ENCODE data around the gene TRIM16. TPM values are rescaled to one million over a fixed set of nuclear protein-coding genes. Genes with fewer than 3 reads are reported as not detected.
A peak's percentile ranks its signal among the peaks of the same experiment; 100 is the strongest.
"Not testable (repeated sequence)": the region's sequence is repeated elsewhere in the genome, so short reads cannot be mapped to it uniquely, and the experiment has no call there.

TRIM16 gene
- total and polyA plus RNA-seq, 9 donors: 38.9 to 57.1 (median 46.9) TPM

DNA sequence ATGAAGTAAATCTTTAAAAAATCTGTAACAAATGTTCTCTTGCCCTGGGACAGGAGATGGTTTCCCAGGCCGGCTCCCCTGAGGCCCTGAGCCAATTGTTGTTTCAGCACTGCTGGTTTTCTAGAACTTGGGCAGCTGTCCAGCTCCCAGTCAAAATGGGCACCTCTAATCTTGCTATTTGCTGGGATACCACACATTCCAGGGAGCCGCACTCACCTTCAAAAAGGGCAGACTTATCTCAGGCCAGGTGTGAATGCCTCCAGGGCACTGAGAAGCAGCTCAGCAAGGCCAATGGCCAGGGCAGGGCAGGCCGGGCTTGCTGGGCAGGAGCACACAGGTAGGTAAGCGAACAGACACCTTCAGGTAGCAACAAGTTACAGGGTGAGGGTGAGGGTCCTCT, 24.4 kb downstream of the TRIM16 start:
- WGBS (ENCODE audit: insufficient coverage): 76% methylated on average over 2 of the region's 4 CpGs
- H3K9me3 ChIP-seq (replicated peaks; ENCODE audit: control insufficient read depth, low read depth, low read length): no peaks in the 10 kb centered on the region
- H3K27ac ChIP-seq (ENCODE audit: low read length): peak overlapping the region; percentile 35
- DNase-seq: no peak
- no peaks in the 10 kb centered on the region for H3K27me3 ChIP-seq (ENCODE audit: control insufficient read depth, insufficient read depth, low read length)
- peaks cover 26% of the 10 kb centered on the region for H3K4me1 ChIP-seq (ENCODE audit: control insufficient read depth, insufficient read depth, low read length)
- H3K4me3 ChIP-seq (ENCODE audit: low read length): no peak overlapping the region
- peaks cover 7% of the 10 kb centered on the region for H3K36me3 ChIP-seq (ENCODE audit: control insufficient read depth, insufficient read depth, low read length)

DNA sequence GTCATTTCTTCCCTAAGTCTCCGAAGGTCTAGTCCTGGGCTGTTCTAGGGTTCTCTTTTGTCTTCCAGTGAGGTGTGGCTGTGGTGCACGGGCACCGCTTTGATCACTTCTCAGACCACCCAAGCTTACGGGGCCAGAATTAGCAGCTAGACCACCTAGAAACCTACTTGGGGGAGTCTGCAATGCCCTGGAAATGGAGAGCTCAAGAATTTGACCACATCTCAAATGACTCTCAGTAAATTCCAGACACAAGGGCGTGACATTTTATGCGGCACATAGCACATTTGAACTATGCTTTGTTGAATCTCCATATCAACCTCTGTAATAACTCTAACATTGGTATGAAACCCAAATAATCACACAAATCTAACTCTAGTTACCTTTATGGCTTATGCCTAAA, 24.9 kb downstream of the TRIM16 start:
- H3K27me3 ChIP-seq (ENCODE audit: control insufficient read depth, insufficient read depth, low read length): no peaks in the 10 kb centered on the region
- DNase-seq: no peak
- no peaks in the 10 kb centered on the region for H3K9me3 ChIP-seq (replicated peaks; ENCODE audit: control insufficient read depth, low read depth, low read length)
- 88% methylated on average over 3 of the region's 6 CpGs for WGBS (ENCODE audit: insufficient coverage)
- H3K4me3 ChIP-seq (ENCODE audit: low read length): no peak overlapping the region
- peaks cover 7% of the 10 kb centered on the region for H3K36me3 ChIP-seq (ENCODE audit: control insufficient read depth, insufficient read depth, low read length)
- H3K27ac ChIP-seq (ENCODE audit: low read length): peak overlapping the region; percentile 35
- peaks cover 26% of the 10 kb centered on the region for H3K4me1 ChIP-seq (ENCODE audit: control insufficient read depth, insufficient read depth, low read length)

DNA sequence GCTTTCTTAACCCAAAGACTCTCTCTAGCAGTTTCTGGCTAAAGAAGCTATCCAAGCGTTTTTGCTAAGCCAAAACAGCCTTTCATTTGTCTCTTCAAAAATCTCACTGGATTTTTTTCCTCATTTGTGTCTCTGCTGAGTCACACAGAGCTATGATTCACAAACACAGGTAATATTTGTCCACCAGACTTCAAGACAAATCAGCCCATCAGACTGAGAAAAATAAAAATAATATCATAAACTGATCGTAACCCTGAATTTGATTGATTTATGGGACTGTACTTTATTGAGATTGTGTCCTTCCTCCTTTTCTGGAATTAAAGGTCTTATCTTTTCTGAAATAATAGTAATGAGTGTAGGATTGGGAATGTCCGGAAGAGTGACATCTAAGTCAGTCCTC, 25.8 kb downstream of the TRIM16 start:
- H3K27ac ChIP-seq (ENCODE audit: low read length): no peak overlapping the region
- no peak for DNase-seq
- H3K4me1 ChIP-seq (ENCODE audit: control insufficient read depth, insufficient read depth, low read length): peaks cover 31% of the 10 kb centered on the region
- H3K27me3 ChIP-seq (ENCODE audit: control insufficient read depth, insufficient read depth, low read length): no peaks in the 10 kb centered on the region
- H3K36me3 ChIP-seq (ENCODE audit: control insufficient read depth, insufficient read depth, low read length): peaks cover 5% of the 10 kb centered on the region
- no peak overlapping the region for H3K4me3 ChIP-seq (ENCODE audit: low read length)
- 75% methylated on average over 1 of the region's 3 CpGs for WGBS (ENCODE audit: insufficient coverage)
- no peaks in the 10 kb centered on the region for H3K9me3 ChIP-seq (replicated peaks; ENCODE audit: control insufficient read depth, low read depth, low read length)

DNA sequence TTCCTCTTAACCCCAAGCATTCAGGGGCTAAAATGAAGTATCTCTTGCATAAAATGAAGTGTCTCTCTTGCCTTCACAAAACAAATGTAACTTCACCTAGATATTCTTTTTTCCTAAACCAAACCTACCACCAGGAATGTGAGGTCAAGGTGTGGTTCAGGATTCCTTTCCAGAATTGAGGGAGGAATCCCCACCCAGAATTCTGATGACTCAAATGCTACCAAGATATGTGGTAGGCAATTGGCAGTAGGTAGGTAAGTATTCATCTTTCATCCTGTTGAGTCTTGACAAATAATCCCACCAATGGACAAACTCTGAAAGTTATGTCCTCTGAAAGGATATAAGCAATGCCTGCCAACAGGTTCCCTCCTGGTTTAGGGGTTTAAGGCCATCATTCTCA, 26.2 kb downstream of the TRIM16 start:
- H3K27me3 ChIP-seq (ENCODE audit: control insufficient read depth, insufficient read depth, low read length): no peaks in the 10 kb centered on the region
- DNase-seq: no peak
- H3K27ac ChIP-seq (ENCODE audit: low read length): no peak overlapping the region
- no peak overlapping the region for H3K4me3 ChIP-seq (ENCODE audit: low read length)
- peaks cover 5% of the 10 kb centered on the region for H3K36me3 ChIP-seq (ENCODE audit: control insufficient read depth, insufficient read depth, low read length)
- H3K4me1 ChIP-seq (ENCODE audit: control insufficient read depth, insufficient read depth, low read length): peaks cover 29% of the 10 kb centered on the region
- H3K9me3 ChIP-seq (replicated peaks; ENCODE audit: control insufficient read depth, low read depth, low read length): no peaks in the 10 kb centered on the region

DNA sequence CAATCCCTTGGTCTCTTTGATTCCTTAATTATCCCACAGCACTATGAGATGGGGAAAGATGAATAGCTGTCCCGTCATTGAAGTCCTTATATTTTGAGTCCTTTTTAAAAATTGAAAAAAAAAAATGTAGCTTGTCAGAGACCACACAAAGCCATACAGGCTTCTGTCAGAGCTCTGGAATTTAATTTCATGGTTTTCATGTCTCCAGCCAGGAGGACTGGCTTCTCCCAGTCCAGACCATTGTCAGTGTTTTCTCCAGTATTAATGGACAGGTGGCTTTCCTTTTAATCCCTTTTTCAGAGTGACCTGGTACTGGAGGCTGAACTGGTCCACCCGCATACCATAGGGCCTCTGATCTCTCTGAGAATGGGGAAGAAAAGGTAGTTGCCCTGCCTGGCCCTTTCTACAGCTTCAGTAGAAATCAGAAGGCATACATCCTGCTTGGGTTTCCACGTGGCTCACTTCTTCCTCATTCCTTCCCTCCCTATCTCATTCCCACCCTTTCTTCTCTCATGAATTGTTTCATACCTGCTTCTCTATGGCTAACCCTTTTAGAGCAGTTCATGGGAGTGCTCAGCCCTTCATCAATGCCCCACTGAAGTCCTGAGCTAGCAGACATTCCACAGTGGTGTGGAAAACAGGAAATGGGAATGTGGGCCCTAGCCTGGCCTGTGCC, 29.1 kb downstream of the TRIM16 start:
- peak overlapping the region; percentile 51 for H3K27ac ChIP-seq (ENCODE audit: low read length)
- 17% methylated on average over 1 of the region's 3 CpGs for WGBS (ENCODE audit: insufficient coverage)
- DNase-seq: peak; percentile 41

DNA sequence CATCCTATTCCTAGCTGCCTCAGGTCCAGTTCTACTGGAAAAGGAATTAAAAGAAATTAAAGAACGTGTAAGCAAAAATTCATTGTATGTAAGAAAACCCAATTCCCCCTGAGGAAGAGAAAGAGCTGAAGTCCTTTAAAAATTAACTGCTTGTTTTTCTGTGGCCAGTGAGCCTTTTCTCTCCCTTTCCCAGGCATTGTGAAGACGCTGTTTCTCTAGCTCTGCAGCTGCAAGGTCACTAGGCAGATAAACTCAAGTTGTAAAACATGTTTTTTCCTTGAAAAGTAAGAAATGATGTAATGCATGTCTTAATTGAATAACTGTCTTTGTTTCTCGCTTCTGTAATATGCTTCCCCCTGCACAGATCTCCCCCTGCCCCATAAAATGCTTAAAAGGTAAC, 29.7 kb downstream of the TRIM16 start:
- WGBS (ENCODE audit: insufficient coverage): no CpG with 5 or more reads among the region's 3 CpGs

More for the DNA sequence above, 29.1 kb downstream of the TRIM16 start:
- Histone ChIP-seq H3K4me1 (ENCODE audit: control insufficient read depth, insufficient read depth, low read length) (peaks cover 38% of the 10 kb centered on the region), H3K4me3 (ENCODE audit: low read length) (no peak overlapping the region), H3K9me3 (replicated peaks; ENCODE audit: control insufficient read depth, low read depth, low read length) (no peaks in the 10 kb centered on the region), H3K27me3 (ENCODE audit: control insufficient read depth, insufficient read depth, low read length) (no peaks in the 10 kb centered on the region), H3K36me3 (ENCODE audit: control insufficient read depth, insufficient read depth, low read length) (peaks cover 5% of the 10 kb centered on the region)

DNA sequence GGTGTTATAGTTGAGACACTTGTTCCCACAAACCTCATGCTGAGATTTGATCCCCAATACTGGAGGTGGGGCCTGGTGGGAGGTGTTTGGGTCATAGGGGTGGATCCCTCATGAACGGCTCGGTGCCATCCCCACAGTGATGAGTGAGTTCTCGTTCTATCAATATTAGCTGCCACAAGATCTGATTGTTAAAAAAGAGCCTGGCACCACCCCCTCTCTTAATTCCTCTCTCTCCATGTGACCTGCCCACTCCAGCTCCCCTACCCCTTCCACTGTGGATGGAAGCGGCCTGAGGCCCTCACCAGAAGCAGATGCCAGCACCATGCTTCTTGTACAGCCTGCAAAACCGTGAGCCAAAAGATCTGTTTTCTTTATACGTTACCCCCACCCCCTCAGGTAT, 31.2 kb downstream of the TRIM16 start:
- 72% methylated on average over 4 of the region's 6 CpGs for WGBS (ENCODE audit: insufficient coverage)
- no peaks in the 10 kb centered on the region for H3K27me3 ChIP-seq (ENCODE audit: control insufficient read depth, insufficient read depth, low read length)
- peaks cover 5% of the 10 kb centered on the region for H3K36me3 ChIP-seq (ENCODE audit: control insufficient read depth, insufficient read depth, low read length)
- peaks cover 43% of the 10 kb centered on the region for H3K4me1 ChIP-seq (ENCODE audit: control insufficient read depth, insufficient read depth, low read length)
- no peak overlapping the region for H3K27ac ChIP-seq (ENCODE audit: low read length)
- H3K9me3 ChIP-seq (replicated peaks; ENCODE audit: control insufficient read depth, low read depth, low read length): no peaks in the 10 kb centered on the region
- DNase-seq: no peak
- no peak overlapping the region for H3K4me3 ChIP-seq (ENCODE audit: low read length)

More for the DNA sequence above, 29.7 kb downstream of the TRIM16 start:
- H3K36me3 ChIP-seq (ENCODE audit: control insufficient read depth, insufficient read depth, low read length); H3K27me3 ChIP-seq (ENCODE audit: control insufficient read depth, insufficient read depth, low read length); H3K9me3 ChIP-seq (replicated peaks; ENCODE audit: control insufficient read depth, low read depth, low read length); DNase-seq; H3K4me3 ChIP-seq (ENCODE audit: low read length): not testable (repeated sequence)
- H3K27ac ChIP-seq (ENCODE audit: low read length): peak overlapping the region; percentile 51
- peaks cover 38% of the 10 kb centered on the region for H3K4me1 ChIP-seq (ENCODE audit: control insufficient read depth, insufficient read depth, low read length)

DNA sequence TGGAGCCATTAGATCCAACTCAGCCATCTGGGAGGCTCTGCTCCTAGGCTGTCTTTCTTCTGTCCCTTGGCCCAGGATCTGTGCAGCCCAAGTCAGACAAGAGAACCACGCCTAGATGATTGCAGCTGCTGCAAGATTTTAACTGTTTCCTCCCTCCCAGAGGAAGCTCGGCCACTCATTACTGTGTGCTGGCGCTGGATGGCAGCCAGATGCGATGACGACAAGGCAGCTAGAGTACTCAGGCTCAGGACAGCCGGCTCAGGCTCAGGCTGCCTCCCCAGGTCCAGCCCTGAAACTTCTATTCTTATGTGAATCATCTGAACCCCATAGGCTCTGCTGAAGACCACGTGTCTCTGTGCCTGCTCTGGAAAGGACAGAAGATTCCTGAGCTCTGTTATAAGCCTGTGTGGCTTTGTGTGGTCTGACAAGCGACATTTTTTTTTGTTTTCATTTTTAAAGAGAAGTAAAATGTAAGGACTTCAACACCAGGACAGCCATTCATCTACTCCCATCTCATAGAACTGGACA, 32.5 kb downstream of the TRIM16 start:
- peaks cover 5% of the 10 kb centered on the region for H3K36me3 ChIP-seq (ENCODE audit: control insufficient read depth, insufficient read depth, low read length)
- no peaks in the 10 kb centered on the region for H3K27me3 ChIP-seq (ENCODE audit: control insufficient read depth, insufficient read depth, low read length)
- H3K4me3 ChIP-seq (ENCODE audit: low read length): peak overlapping the region; percentile 56
- peak overlapping the region; percentile 90 for H3K27ac ChIP-seq (ENCODE audit: low read length)
- peaks cover 43% of the 10 kb centered on the region for H3K4me1 ChIP-seq (ENCODE audit: control insufficient read depth, insufficient read depth, low read length)
- H3K9me3 ChIP-seq (replicated peaks; ENCODE audit: control insufficient read depth, low read depth, low read length): no peaks in the 10 kb centered on the region
- peak; percentile 99 for DNase-seq
- WGBS (ENCODE audit: insufficient coverage): 0% methylated on average over 7 of the region's 8 CpGs

DNA sequence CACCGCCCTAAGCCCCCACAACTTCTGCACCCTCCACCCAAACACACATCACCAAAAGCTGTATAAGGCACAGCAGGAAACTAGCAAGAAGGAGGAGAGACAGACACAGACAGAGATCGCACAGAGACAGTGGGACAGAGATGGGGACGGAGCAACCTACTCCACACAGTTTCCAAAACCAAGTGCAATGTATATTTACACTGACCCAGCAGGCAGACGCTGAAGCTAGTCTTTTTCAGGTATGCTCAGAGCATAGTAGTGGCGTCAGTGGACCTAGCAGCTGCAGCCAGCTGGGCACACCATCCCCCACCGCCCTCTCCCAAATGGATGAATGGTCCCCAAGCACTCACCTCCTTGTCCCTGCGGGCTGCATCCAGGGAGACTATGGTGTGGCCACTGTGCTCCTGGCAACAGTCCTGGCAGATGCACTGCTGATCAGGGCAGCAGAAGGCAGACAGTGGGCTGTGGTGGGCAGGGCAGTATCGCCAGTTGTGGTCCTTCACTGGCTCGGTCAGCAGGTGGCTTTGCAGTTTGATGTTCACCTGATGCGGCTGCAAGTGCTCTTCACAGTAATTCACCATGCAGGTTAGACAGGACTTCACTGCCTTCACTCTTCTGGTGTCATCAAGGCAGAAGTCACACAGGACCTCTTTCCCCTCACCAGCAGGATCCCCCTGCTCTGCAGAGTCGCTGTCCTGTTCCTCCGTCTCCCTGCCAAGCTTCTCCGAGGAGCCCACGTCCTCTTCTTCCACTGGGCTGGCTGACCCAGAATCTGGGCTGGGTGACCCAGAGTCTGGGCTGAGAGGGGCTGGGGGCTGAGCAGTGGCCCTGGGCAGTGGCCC, 33.1 kb downstream of the TRIM16 start:
- H3K4me1 ChIP-seq (ENCODE audit: control insufficient read depth, insufficient read depth, low read length): peaks cover 44% of the 10 kb centered on the region
- H3K27me3 ChIP-seq (ENCODE audit: control insufficient read depth, insufficient read depth, low read length): no peaks in the 10 kb centered on the region
- no peak for DNase-seq
- H3K36me3 ChIP-seq (ENCODE audit: control insufficient read depth, insufficient read depth, low read length): peaks cover 4% of the 10 kb centered on the region
- peak overlapping the region; percentile 90 for H3K27ac ChIP-seq (ENCODE audit: low read length)
- H3K9me3 ChIP-seq (replicated peaks; ENCODE audit: control insufficient read depth, low read depth, low read length): no peaks in the 10 kb centered on the region
- peak overlapping the region; percentile 56 for H3K4me3 ChIP-seq (ENCODE audit: low read length)
- WGBS (ENCODE audit: insufficient coverage): 24% methylated on average over 10 of the region's 14 CpGs

DNA sequence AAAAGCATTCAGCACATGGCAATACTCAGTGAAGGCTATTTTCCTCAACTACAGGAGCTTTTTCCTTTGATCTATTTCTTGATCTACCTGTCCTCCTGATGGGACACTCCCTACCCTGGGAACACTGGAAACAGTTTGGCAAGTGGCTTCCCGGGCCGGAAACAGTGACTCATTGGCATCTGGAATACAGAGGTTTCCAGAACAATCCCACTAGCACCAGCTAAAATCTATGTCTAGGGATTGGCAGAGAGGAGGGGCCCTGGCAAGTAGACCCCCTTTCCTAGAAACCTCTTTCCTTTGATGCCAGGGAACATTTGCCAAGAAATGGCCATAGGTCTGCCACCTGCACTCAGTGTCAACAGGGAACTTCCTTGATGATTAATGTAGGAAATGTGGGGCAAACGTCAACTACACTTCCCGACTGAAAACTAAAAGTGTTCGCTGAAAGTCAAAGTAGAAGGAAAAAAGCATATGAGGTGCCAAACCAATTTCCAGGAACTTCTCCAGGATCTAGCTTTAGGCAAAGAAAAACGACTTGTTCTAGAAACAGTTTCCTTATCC, 34.2 kb downstream of the TRIM16 start:
- Histone ChIP-seq H3K9me3 (replicated peaks; ENCODE audit: control insufficient read depth, low read depth, low read length) (no peaks in the 10 kb centered on the region), H3K27ac (ENCODE audit: low read length) (peak overlapping the region; percentile 90), H3K4me1 (ENCODE audit: control insufficient read depth, insufficient read depth, low read length) (peaks cover 49% of the 10 kb centered on the region), H3K27me3 (ENCODE audit: control insufficient read depth, insufficient read depth, low read length) (no peaks in the 10 kb centered on the region), H3K36me3 (ENCODE audit: control insufficient read depth, insufficient read depth, low read length) (peaks cover 2% of the 10 kb centered on the region), H3K4me3 (ENCODE audit: low read length) (peak overlapping the region; percentile 56)
- no CpG with 5 or more reads among the region's 6 CpGs for WGBS (ENCODE audit: insufficient coverage)
- peak; percentile 88 for DNase-seq

All from muscle of leg (tissue), 11 donors.